Natural killer cell (primary cell): ENCODE data around the gene ELP4. TPM values are rescaled to one million over a fixed set of nuclear protein-coding genes. Genes with fewer than 3 reads are reported as not detected.

Experiments
- ATAC-seq, 3 donors: fragments of 150-1000 bp in 2 of 3; fragments of 200-7000 bp in 1 of 3; cut with Tn5 transposase; 1 replicate in 1 of 3; 2 replicates in 2 of 3; pipeline ENCODE4 v1.10.0; 2021; ENCODE audit warnings: mild to moderate bottlenecking in 2 of 3, moderate library complexity in 2 of 3
- DNase-seq, 2 donors: peaks; one replicate each; pipeline versions ENCODE4 v3.0.0 to v3.0.0-alpha.2; 2013 to 2021; ENCODE audit warnings: mixed read lengths in 1 of 2
- H3K27ac ChIP-seq: one replicate; pipeline ENCODE4 v1.5.1; 2013; ENCODE audit warnings: mild to moderate bottlenecking, low read length
- H3K27me3 ChIP-seq: one replicate; pipeline ENCODE4 v1.6.1; 2013; ENCODE audit warnings: low read length; ENCODE audit not compliant: control insufficient read depth, insufficient read depth
- H3K36me3 ChIP-seq: one replicate; pipeline ENCODE4 v1.6.1; 2013; ENCODE audit warnings: low read length; ENCODE audit not compliant: control insufficient read depth, insufficient read depth
- H3K4me1 ChIP-seq: one replicate; pipeline ENCODE4 v1.6.1; 2013; ENCODE audit warnings: low read length; ENCODE audit not compliant: control insufficient read depth, insufficient read depth
- H3K4me3 ChIP-seq: one replicate; pipeline ENCODE4 v1.5.1; 2013; ENCODE audit warnings: low read length
- H3K9me3 ChIP-seq: one replicate; pipeline ENCODE4 v1.6.1; 2013; ENCODE audit warnings: low read length; ENCODE audit not compliant: control insufficient read depth, insufficient read depth
- H3K27ac Mint-ChIP-seq, 2 donors: one replicate each; pipeline ENCODE4 v1.8.0; 2022; ENCODE audit warnings: mild to moderate bottlenecking in 2 of 2, mixed read lengths in 2 of 2, moderate library complexity in 1 of 2
- H3K27me3 Mint-ChIP-seq, 2 donors: one replicate each; pipeline ENCODE4 v1.8.0; 2022; ENCODE audit warnings: low read depth in 2 of 2, mixed read lengths in 2 of 2
- H3K36me3 Mint-ChIP-seq: one replicate; pipeline ENCODE4 v1.8.0; 2022; ENCODE audit warnings: mixed read lengths
- H3K4me1 Mint-ChIP-seq, 2 donors: one replicate each; pipeline ENCODE4 v1.8.0; 2022; ENCODE audit warnings: mixed read lengths in 2 of 2
- H3K4me3 Mint-ChIP-seq: one replicate; pipeline ENCODE4 v1.8.0; 2022; ENCODE audit warnings: mild to moderate bottlenecking, moderate library complexity, mixed read lengths
- H3K9me3 Mint-ChIP-seq, 2 donors: one replicate each; pipeline ENCODE4 v1.8.0; 2022; ENCODE audit warnings: mixed read lengths in 2 of 2
- WGBS: methylation state at CpG from one replicate; pipeline ENCODE4 v1.1.7; 2013; ENCODE audit warnings: missing lambda C conversion rate; ENCODE audit not compliant: insufficient coverage; 5-methylcytosine and 5-hydroxymethylcytosine counted together
- intact Hi-C: fragments of 100-400 bp; cut with micrococcal nuclease; formaldehyde crosslinking; loops from one replicate; pipeline ENCODE4 v1.14.2; 2022
- total RNA-seq, 4 donors: library from RNA; stranded (reverse); fragments of 120-200 nt in 1 of 4; gene quantifications; one replicate each; pipeline versions ENCODE4 v1.2.3 to v1.2.4, GENCODE V29; 2013 to 2022
- TF ChIP-seq, protein P1 (sequence below): fragments of 200-600 bp; IDR thresholded peaks from one replicate; pipeline ENCODE4 v1.8.0; 2022; ENCODE audit warnings: antibody characterized with exemption

ELP4 gene
- total RNA-seq, 3 donors from 2014 or later (not counting 1 experiment from before 2014, with no cell fraction given), result 22.8 to 29.6 (median 23.4) TPM

DNA sequence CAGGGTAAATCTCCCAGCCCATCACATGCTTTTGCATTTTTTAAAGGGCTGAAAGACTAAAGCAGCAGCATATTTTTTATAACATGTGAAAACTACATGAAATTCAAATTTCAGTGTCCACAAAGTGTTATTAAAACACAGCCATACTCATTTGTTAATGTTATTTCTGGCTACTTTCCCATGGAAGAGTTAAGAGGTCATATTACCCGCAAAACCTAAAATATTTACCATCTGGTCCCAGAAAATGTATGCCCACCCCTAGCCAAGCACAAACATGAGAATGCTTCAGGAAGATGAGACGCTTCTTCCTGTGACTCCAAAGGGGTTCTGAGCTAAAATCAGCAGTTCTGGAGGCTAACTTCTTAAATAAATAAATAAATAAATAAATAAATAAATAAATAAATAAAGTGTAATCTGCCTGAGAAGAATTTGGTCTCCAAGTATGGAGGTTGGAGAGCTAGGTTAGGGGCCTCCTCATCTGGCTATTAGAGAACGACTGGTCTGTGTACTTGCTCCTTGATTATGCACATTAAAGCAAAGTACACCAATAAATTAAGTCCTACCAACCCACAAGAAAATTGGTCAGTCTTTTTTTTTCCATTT lies 9.9 kb upstream of the ELP4 start:
- no peak overlapping the region for H3K4me3 Mint-ChIP-seq
- H3K27ac Mint-ChIP-seq, result no peak overlapping the region
- H3K9me3 Mint-ChIP-seq, result no peaks in the 10 kb centered on the region
- no peak overlapping the region for H3K4me3 ChIP-seq
- peaks cover 23 to 31% of the 10 kb centered on the region in 2 donors for H3K4me1 Mint-ChIP-seq
- H3K36me3 Mint-ChIP-seq, result no peaks in the 10 kb centered on the region
- H3K27me3 Mint-ChIP-seq, result no peaks in the 10 kb centered on the region
- TF ChIP-seq, protein P1, sequence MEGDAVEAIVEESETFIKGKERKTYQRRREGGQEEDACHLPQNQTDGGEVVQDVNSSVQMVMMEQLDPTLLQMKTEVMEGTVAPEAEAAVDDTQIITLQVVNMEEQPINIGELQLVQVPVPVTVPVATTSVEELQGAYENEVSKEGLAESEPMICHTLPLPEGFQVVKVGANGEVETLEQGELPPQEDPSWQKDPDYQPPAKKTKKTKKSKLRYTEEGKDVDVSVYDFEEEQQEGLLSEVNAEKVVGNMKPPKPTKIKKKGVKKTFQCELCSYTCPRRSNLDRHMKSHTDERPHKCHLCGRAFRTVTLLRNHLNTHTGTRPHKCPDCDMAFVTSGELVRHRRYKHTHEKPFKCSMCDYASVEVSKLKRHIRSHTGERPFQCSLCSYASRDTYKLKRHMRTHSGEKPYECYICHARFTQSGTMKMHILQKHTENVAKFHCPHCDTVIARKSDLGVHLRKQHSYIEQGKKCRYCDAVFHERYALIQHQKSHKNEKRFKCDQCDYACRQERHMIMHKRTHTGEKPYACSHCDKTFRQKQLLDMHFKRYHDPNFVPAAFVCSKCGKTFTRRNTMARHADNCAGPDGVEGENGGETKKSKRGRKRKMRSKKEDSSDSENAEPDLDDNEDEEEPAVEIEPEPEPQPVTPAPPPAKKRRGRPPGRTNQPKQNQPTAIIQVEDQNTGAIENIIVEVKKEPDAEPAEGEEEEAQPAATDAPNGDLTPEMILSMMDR, result no peak
- no peak overlapping the region for H3K27ac ChIP-seq
- H3K4me1 ChIP-seq, result no peaks in the 10 kb centered on the region
- peaks cover 6% of the 10 kb centered on the region for H3K36me3 ChIP-seq
- no peaks in the 10 kb centered on the region for H3K9me3 ChIP-seq
- 95% methylated on average over 2 of the region's 3 CpGs for whole genome bisulfite sequencing
- intact Hi-C loops, result loop anchor here (10.0 kb wide), 1 partner anchor 595 kb away; the partner anchor contains the start of gene RCN1
- ATAC-seq (no peak), DNase-seq (no peak)
- H3K27me3 ChIP-seq, result no peaks in the 10 kb centered on the region

DNA sequence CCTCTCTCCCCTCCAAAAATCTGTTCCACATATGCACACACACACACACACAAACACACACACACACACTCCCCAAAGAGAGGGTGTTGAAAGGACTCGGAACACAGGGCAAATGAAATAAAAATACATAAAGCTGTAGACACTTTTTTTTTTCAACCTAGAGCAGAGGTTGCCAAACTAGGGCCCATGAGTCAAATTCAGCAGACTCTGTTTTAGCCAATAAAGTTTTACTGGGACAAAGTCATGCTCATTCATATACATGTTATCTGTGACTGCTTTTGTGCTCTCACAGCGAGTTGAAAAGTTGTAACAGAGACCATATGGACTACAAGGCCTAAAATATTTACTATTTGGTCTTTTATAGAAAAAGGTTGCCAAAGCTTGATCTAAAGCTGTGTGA lies 9.0 kb upstream of the ELP4 start:
- H3K27ac Mint-ChIP-seq, result no peak overlapping the region
- Histone ChIP-seq H3K27ac (no peak overlapping the region), H3K9me3 (no peaks in the 10 kb centered on the region), H3K4me1 (no peaks in the 10 kb centered on the region), H3K36me3 (peaks cover 6% of the 10 kb centered on the region), H3K4me3 (no peak overlapping the region), H3K27me3 (no peaks in the 10 kb centered on the region)
- no peaks in the 10 kb centered on the region for H3K9me3 Mint-ChIP-seq
- H3K4me1 Mint-ChIP-seq, result peaks cover 14 to 31% of the 10 kb centered on the region in 2 donors
- DNase-seq (no peak), ATAC-seq (no peak)
- no peaks in the 10 kb centered on the region for H3K36me3 Mint-ChIP-seq
- 100% methylated on average over 2 of the region's 2 CpGs for WGBS
- intact Hi-C loops, result loop anchor here (10.0 kb wide), 1 partner anchor 594 kb away; the partner anchor contains the start of gene RCN1
- TF ChIP-seq, protein P1, result no peak
- H3K4me3 Mint-ChIP-seq, result no peak overlapping the region
- H3K27me3 Mint-ChIP-seq, result no peaks in the 10 kb centered on the region

DNA sequence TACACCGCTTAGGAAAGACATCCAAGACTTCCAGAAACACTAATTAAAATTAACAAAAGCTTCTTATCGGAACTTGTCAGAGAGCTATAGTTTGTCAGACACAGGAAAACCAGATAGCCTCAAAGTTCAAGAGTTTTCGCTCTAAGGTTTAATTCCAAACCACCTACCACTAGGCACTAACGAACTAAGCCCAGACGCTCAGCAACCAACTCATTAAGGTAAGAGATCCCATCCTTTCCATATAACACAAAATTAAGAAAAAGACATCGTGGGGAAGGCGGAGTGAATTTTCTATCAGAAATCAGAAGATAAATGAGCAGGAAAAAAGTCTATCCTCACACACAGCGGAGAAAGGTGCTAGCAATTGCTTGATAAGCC lies 527 bp upstream of the ELP4 start:
- Mint-ChIP-seq H3K27ac (peak overlapping the region; percentile 95 to 98), H3K36me3 (no peaks in the 10 kb centered on the region), H3K9me3 (no peaks in the 10 kb centered on the region), H3K4me1 (peaks cover 45 to 49% of the 10 kb centered on the region in 2 donors), H3K4me3 (peak overlapping the region; percentile 99), H3K27me3 (no peaks in the 10 kb centered on the region)
- Histone ChIP-seq H3K36me3 (peaks cover 4% of the 10 kb centered on the region), H3K4me1 (no peaks in the 10 kb centered on the region), H3K9me3 (no peaks in the 10 kb centered on the region), H3K4me3 (peak overlapping the region; percentile 79), H3K27ac (peak overlapping the region; percentile 93), H3K27me3 (no peaks in the 10 kb centered on the region)
- intact Hi-C loops, result loop anchor here (2.0 to 10.0 kb wide), 4 partner anchors 138 to 1073 kb away; partner anchors contain the start of genes EIF3M and RCN1
- DNase-seq (peak in 1 of 2 donors; percentile 58), ATAC-seq (peak; percentile 10 to 19 (median 18))
- TF ChIP-seq, protein P1, result no peak
- whole genome bisulfite sequencing, result 2% methylated on average over 8 of the region's 8 CpGs

DNA sequence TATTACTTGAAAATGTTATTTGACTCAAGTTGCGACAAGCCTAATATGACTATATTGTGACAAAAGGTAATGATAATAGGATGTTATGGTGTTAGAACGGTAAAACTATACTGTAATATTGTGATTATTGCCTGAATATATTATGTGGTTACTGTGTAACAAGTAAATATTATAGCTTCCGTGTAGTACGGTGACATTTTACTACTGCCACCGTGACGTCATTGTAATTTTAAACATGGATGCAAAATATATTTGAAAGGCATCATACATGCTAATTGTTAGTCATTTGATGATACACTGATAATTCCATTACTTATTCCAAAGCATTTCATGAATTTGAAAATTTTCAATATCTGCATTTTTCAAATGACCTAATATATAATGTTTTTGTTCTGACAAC lies 2.5 kb downstream of the ELP4 start:
- WGBS, result 99% methylated on average over 6 of the region's 6 CpGs
- no peaks in the 10 kb centered on the region for H3K36me3 Mint-ChIP-seq
- peaks cover 35 to 40% of the 10 kb centered on the region in 2 donors for H3K4me1 Mint-ChIP-seq
- TF ChIP-seq, protein P1, result no peak
- intact Hi-C loops, result no loop called here
- Histone ChIP-seq H3K27me3 (no peaks in the 10 kb centered on the region), H3K4me3 (no peak overlapping the region), H3K36me3 (no peaks in the 10 kb centered on the region), H3K9me3 (no peaks in the 10 kb centered on the region), H3K27ac (no peak overlapping the region), H3K4me1 (no peaks in the 10 kb centered on the region)
- H3K9me3 Mint-ChIP-seq, result no peaks in the 10 kb centered on the region
- no peak for DNase-seq
- no peak overlapping the region for H3K27ac Mint-ChIP-seq
- H3K27me3 Mint-ChIP-seq, result no peaks in the 10 kb centered on the region
- ATAC-seq, result no peak
- no peak overlapping the region for H3K4me3 Mint-ChIP-seq
